ENCODE data around the gene CACHD1.
A peak's percentile ranks its signal among the peaks of the same experiment; 100 is the strongest.

DNA sequence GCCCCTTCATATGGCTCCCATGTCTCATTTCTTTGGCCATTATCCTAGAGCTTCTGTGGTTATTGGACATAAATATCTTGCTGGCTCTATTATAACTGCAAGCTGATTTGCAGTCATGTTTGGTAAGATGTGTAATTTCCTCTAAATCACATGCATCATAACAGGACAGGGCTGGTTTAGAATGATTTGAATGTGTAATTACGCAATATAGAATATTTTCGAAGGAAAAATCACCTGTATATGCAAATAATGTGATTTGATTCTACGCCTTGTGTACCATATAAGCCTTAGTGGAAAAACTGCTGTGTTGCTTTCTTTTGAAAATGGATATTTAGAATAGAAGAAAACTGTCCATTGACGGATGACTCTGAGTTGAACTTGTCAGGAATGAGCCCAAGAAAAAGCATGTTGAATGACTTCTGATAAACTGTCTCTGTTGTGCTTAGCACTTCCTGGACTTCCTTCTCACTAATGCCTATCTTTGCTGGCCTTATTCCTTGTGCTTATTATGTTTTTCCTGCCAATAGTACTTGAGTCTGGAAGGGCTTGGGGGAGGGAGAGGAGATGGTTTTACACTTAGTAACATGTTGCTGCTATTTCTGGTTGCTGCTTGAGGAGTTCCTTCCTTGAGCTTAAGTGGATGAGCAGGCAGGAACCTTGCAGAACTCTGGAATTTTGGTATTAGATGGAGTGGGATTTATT, 6.5 kb downstream of the CACHD1 start:
- TF ChIP-seq, protein P1, sequence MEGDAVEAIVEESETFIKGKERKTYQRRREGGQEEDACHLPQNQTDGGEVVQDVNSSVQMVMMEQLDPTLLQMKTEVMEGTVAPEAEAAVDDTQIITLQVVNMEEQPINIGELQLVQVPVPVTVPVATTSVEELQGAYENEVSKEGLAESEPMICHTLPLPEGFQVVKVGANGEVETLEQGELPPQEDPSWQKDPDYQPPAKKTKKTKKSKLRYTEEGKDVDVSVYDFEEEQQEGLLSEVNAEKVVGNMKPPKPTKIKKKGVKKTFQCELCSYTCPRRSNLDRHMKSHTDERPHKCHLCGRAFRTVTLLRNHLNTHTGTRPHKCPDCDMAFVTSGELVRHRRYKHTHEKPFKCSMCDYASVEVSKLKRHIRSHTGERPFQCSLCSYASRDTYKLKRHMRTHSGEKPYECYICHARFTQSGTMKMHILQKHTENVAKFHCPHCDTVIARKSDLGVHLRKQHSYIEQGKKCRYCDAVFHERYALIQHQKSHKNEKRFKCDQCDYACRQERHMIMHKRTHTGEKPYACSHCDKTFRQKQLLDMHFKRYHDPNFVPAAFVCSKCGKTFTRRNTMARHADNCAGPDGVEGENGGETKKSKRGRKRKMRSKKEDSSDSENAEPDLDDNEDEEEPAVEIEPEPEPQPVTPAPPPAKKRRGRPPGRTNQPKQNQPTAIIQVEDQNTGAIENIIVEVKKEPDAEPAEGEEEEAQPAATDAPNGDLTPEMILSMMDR (IDR thresholded peaks at IDR 0.05), result no peak
- no peak for TF ChIP-seq POLR2A (IDR thresholded peaks at IDR 0.05)
- TF ChIP-seq EP300 (IDR thresholded peaks at IDR 0.05; ENCODE audit: low read depth), result no peak
- TF ChIP-seq POLR2AphosphoS5 (IDR thresholded peaks at IDR 0.05), result peak; percentile 42 to 53 (median 48)
